HepG2 (cell line): ENCODE data around the gene GPR42.

Experiments used
- EP300 ChIP-seq, 3 experiments: sonication (generic) in 1 of 3; formaldehyde crosslinking in 1 of 3; IDR thresholded peaks; 2 replicates each; pipeline versions ENCODE4 v1.5.1 to v1.6.1; 2011 to 2020; ENCODE audit warnings: low read depth in 2 of 3, low read length in 2 of 3, borderline replicate concordance in 1 of 3, improper control_type of control experiment in 1 of 3, mild to moderate bottlenecking in 1 of 3, missing genetic modification reagents in 1 of 3, moderate library complexity in 1 of 3
- EZH2 ChIP-seq: conservative IDR thresholded peaks from 2 replicates; pipeline ENCODE4 v1.6.1; 2012; ENCODE audit warnings: mild to moderate bottlenecking, low read depth, low read length, moderate library complexity
- NFYB ChIP-seq: sonication (generic); formaldehyde crosslinking; IDR thresholded peaks from 2 replicates; pipeline ENCODE4 v1.4.0; 2020; ENCODE audit warnings: missing genetic modification reagents
- WIZ ChIP-seq: sonication (generic); formaldehyde crosslinking; IDR thresholded peaks from 2 replicates; pipeline ENCODE4 v1.5.1; 2020; ENCODE audit warnings: mild to moderate bottlenecking, missing genetic modification reagents
- TF ChIP-seq, protein P1 (sequence below): sonication (generic); formaldehyde crosslinking; IDR thresholded peaks from 2 replicates; pipeline ENCODE4 v1.5.0; 2020; ENCODE audit warnings: mild to moderate bottlenecking, missing genetic modification reagents, moderate library complexity
- TF ChIP-seq, protein P2 (sequence below): IDR thresholded peaks from 2 replicates; pipeline ENCODE4 v1.6.1; 2016; ENCODE audit warnings: low read depth, control low read depth

DNA sequence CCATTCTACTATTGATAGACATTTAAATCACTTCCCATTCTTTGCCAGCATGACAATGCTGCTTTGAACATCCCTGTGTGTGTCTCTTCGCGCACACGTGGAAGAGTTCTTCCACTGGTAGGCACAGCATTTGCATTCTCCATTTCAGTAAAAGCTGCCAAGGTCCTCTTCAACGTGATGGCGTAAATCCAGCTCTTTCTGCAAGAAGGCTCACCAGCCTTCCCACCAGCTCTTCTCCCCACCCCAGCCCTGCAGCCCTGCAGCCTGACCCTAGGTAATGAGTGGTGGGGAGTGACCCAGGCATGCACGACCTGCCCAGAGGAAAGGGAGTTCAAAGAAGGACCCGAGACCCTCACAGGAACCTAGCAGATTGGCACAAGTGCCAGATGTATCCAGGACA, 45.5 kb downstream of the GPR42 start:
- TF ChIP-seq EZH2 (no peak), NFYB (CRISPR knock-in tag) (no peak), EP300 (IDR thresholded peaks at IDR 0.05; ENCODE audit: low read depth in 2 of 2, low read length in 2 of 2) (no peak), EP300 (CRISPR knock-in tag; IDR thresholded peaks at IDR 0.05; ENCODE audit: borderline replicate concordance) (no peak), WIZ (no peak)
- TF ChIP-seq, protein P1, sequence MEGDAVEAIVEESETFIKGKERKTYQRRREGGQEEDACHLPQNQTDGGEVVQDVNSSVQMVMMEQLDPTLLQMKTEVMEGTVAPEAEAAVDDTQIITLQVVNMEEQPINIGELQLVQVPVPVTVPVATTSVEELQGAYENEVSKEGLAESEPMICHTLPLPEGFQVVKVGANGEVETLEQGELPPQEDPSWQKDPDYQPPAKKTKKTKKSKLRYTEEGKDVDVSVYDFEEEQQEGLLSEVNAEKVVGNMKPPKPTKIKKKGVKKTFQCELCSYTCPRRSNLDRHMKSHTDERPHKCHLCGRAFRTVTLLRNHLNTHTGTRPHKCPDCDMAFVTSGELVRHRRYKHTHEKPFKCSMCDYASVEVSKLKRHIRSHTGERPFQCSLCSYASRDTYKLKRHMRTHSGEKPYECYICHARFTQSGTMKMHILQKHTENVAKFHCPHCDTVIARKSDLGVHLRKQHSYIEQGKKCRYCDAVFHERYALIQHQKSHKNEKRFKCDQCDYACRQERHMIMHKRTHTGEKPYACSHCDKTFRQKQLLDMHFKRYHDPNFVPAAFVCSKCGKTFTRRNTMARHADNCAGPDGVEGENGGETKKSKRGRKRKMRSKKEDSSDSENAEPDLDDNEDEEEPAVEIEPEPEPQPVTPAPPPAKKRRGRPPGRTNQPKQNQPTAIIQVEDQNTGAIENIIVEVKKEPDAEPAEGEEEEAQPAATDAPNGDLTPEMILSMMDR (CRISPR knock-in tag) = no peak
- TF ChIP-seq, protein P2, sequence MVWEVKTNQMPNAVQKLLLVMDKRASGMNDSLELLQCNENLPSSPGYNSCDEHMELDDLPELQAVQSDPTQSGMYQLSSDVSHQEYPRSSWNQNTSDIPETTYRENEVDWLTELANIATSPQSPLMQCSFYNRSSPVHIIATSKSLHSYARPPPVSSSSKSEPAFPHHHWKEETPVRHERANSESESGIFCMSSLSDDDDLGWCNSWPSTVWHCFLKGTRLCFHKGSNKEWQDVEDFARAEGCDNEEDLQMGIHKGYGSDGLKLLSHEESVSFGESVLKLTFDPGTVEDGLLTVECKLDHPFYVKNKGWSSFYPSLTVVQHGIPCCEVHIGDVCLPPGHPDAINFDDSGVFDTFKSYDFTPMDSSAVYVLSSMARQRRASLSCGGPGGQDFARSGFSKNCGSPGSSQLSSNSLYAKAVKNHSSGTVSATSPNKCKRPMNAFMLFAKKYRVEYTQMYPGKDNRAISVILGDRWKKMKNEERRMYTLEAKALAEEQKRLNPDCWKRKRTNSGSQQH (CRISPR knock-in tag) = no peak
